GM19043 (cell line): ENCODE data around the gene LAD1.

ENCODE experiments used
- ATAC-seq: cut with Tn5 transposase; IDR thresholded peaks from one replicate; pipeline ENCODE4 v1.9.1; 2021; ENCODE audit warnings: low read depth; ENCODE audit not compliant: unreplicated experiment

LAD1 gene

GRCh38 chr1:201399018-201399351, at the start of gene LAD1:
TSS of gene LAD1 (minus strand) at chr1:201399324. CDS start at chr1:201399306, 18 bp downstream.
- no peak for ATAC-seq

- no peak for ATAC-seq
Measured at GRCh38 chr1:201447903-201448871, 49.1 kb upstream of the LAD1 start.

GRCh38 chr1:201445310-201445709, 46.2 kb upstream of the LAD1 start:
- no peak for ATAC-seq

- ATAC-seq, result no peak
Measured at GRCh38 chr1:201444792-201445191, 45.7 kb upstream of the LAD1 start.

GRCh38 chr1:201443747-201444146, 44.6 kb upstream of the LAD1 start:
- ATAC-seq, result no peak

GRCh38 chr1:201436969-201437368, 37.8 kb upstream of the LAD1 start:
- no peak for ATAC-seq

GRCh38 chr1:201436393-201436792, 37.3 kb upstream of the LAD1 start:
- ATAC-seq, result no peak

- ATAC-seq, result no peak
Measured at GRCh38 chr1:201434266-201434665, 35.1 kb upstream of the LAD1 start.

GRCh38 chr1:201433609-201434008, 34.5 kb upstream of the LAD1 start:
- ATAC-seq, result no peak

GRCh38 chr1:201430776-201431175, 31.7 kb upstream of the LAD1 start:
- ATAC-seq, result no peak

- ATAC-seq, result no peak
Measured at GRCh38 chr1:201429736-201430501, 30.8 kb upstream of the LAD1 start.

GRCh38 chr1:201427963-201428362, 28.8 kb upstream of the LAD1 start:
- no peak for ATAC-seq

GRCh38 chr1:201426479-201427310, 27.6 kb upstream of the LAD1 start:
- no peak for ATAC-seq

GRCh38 chr1:201424146-201424545, 25.0 kb upstream of the LAD1 start:
- no peak for ATAC-seq

- no peak for ATAC-seq
Measured at GRCh38 chr1:201423655-201424054, 24.5 kb upstream of the LAD1 start.

GRCh38 chr1:201422436-201423030, 23.4 kb upstream of the LAD1 start:
- no peak for ATAC-seq

- ATAC-seq, result no peak
Measured at GRCh38 chr1:201422026-201422425, 22.9 kb upstream of the LAD1 start.

- no peak for ATAC-seq
Measured at GRCh38 chr1:201421041-201421440, 21.9 kb upstream of the LAD1 start.

GRCh38 chr1:201420608-201421002, 21.5 kb upstream of the LAD1 start:
- ATAC-seq, result no peak
